Right atrium auricular region (tissue), 2 donors: ENCODE measurements around the gene CLIP1. TPM values are rescaled to one million over a fixed set of nuclear protein-coding genes. Genes with fewer than 3 reads are reported as not detected.
A peak's percentile ranks its signal among the peaks of the same experiment; 100 is the strongest.
"Not testable (repeated sequence)": the region's sequence is repeated elsewhere in the genome, so short reads cannot be mapped to it uniquely, and the experiment has no call there.

ENCODE experiments used
- DNase-seq: peaks from one replicate; pipeline ENCODE4 v3.0.0-alpha.2; 2019; ENCODE audit warnings: low spot score
- H3K27ac ChIP-seq, 2 donors: fragments of 200-600 bp; sonication (generic); 1 replicate in 1 of 2; 2 replicates in 1 of 2; pipeline ENCODE4 v1.5.1; 2016 to 2019
- H3K27me3 ChIP-seq, 2 donors: fragments of 200-600 bp; sonication (generic); one replicate each; pipeline versions ENCODE4 v1.5.1 to v1.6.0; 2017 to 2019
- H3K36me3 ChIP-seq: fragments of 200-600 bp; sonication (generic); one replicate; pipeline ENCODE4 v1.5.1; 2016
- H3K4me1 ChIP-seq, 2 donors: fragments of 200-600 bp; sonication (generic); one replicate each; pipeline versions ENCODE4 v1.5.1 to v1.6.0; 2017 to 2019
- H3K4me3 ChIP-seq, 2 donors: fragments of 200-600 bp; sonication (generic); 1 replicate in 1 of 2; 2 replicates in 1 of 2; pipeline ENCODE4 v1.5.1; 2017 to 2019; ENCODE audit warnings: mild to moderate bottlenecking in 1 of 2, moderate library complexity in 1 of 2
- H3K9me3 ChIP-seq, 2 donors: fragments of 200-600 bp; sonication (generic); one replicate each; pipeline ENCODE4 v1.5.1; 2019
- total RNA-seq, 2 donors: library from RNA; depleted of rRNA; stranded (reverse); fragments of >200 nt; gene quantifications; one replicate each; pipeline ENCODE4 v1.1.0, GENCODE V29; 2016
- TF ChIP-seq, protein P1 (sequence below), 2 donors: fragments of 200-600 bp; sonication (generic); IDR thresholded peaks; one replicate each; pipeline ENCODE4 v1.5.1; 2019; ENCODE audit warnings: antibody characterized with exemption in 2 of 2

CLIP1 gene
- total RNA-seq, 2 donors from 2014 or later, result 91.5 to 153 TPM

DNA sequence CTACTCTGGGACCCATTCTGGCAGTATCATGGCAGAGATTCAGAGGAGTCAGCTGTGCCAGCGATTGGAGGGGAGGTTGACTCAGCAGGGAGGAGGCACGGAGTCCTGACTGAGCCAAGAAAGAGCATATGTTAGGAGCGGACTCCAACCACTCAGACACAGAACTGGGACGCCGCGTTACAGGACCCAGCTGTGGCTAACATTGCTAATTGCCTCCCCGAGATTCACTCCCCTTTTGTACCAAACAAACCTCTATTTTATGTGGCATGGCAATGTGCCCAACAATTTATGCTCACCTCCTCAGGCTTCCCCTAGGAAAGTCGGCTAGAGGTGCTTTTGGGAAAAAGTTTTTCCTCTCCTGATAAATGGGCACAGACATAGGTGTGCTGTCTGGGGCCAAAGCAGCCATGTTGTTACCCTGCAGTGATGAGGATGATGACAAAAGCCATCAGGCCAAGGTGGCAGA is 15.2 kb upstream of the CLIP1 start:
- H3K4me3 ChIP-seq, result no peak overlapping the region
- no peaks in the 10 kb centered on the region for H3K36me3 ChIP-seq
- H3K27ac ChIP-seq, result no peak overlapping the region
- peak; percentile 73 for DNase-seq
- H3K9me3 ChIP-seq, result no peaks in the 10 kb centered on the region
- TF ChIP-seq, protein P1, sequence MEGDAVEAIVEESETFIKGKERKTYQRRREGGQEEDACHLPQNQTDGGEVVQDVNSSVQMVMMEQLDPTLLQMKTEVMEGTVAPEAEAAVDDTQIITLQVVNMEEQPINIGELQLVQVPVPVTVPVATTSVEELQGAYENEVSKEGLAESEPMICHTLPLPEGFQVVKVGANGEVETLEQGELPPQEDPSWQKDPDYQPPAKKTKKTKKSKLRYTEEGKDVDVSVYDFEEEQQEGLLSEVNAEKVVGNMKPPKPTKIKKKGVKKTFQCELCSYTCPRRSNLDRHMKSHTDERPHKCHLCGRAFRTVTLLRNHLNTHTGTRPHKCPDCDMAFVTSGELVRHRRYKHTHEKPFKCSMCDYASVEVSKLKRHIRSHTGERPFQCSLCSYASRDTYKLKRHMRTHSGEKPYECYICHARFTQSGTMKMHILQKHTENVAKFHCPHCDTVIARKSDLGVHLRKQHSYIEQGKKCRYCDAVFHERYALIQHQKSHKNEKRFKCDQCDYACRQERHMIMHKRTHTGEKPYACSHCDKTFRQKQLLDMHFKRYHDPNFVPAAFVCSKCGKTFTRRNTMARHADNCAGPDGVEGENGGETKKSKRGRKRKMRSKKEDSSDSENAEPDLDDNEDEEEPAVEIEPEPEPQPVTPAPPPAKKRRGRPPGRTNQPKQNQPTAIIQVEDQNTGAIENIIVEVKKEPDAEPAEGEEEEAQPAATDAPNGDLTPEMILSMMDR (IDR thresholded peaks at IDR 0.05), result no peak
- no peaks in the 10 kb centered on the region for H3K27me3 ChIP-seq
- H3K4me1 ChIP-seq, result no peaks in the 10 kb centered on the region

DNA sequence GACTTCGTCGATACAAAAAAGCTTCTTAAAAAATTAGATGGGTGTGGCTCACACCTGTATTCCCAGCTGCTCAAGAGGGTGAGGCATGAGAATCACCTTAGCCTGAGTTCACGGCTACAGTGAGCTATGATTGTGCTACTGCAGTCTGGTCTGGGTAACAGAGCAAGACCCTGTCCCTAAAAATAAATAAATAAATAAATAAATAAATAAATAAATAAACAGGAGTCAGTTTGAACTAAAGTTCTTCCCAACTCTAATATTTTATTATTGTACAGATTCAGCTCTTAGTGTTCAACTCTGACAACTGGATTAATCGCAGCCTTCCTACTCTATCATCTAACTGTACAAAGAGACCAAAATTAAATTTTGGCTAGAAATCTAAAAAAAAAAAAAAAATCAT is 12.7 kb upstream of the CLIP1 start:
- TF ChIP-seq, protein P1 (IDR thresholded peaks at IDR 0.05), result no peak

DNA sequence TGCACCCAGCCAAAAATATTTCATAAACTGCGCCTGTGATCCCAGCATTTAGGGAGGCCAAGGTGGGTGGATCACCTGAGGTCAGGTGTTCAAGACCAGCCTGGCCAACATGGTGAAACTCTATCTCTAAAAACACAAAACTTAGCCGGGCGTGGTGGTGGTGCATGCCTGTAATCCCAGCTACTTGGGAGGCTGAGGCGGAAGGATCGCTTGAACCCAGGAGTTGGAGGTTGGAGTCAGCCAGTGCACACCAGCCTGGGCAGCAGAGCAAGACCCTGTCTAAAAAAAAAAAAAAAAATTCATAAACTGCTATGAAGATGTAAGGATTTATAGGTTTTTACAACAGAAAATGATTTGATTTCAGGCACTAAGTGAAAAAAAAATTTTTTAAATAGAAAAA is 6.6 kb upstream of the CLIP1 start:
- not testable (repeated sequence) for H3K9me3 ChIP-seq, H3K36me3 ChIP-seq, H3K4me1 ChIP-seq, DNase-seq, H3K27me3 ChIP-seq, H3K27ac ChIP-seq, H3K4me3 ChIP-seq

More for the DNA sequence above, 12.7 kb upstream of the CLIP1 start:
- no peak overlapping the region for H3K27ac ChIP-seq
- no peak overlapping the region for H3K4me3 ChIP-seq
- H3K27me3 ChIP-seq, result no peaks in the 10 kb centered on the region
- no peaks in the 10 kb centered on the region for H3K9me3 ChIP-seq
- H3K4me1 ChIP-seq, result no peaks in the 10 kb centered on the region
- no peaks in the 10 kb centered on the region for H3K36me3 ChIP-seq
- no peak for DNase-seq

DNA sequence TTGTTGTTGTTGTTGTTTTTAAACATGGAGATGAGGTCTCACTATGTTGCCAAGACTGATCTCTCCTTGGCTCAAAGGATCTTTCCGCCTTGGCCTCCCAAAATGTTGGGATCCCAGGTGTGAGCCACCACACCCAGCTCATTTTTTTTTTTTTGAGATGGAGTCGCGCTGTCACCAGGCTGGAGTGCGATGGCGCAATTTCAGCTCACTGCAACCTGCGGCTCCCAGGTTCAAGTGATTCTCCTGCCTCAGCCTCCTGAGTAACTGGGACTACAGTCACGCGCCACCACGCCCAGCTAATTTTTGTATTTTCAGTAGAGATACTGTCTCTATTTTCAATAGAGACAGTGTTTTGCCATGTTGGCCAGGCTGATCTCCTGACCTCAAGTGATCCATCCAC is 4.9 kb upstream of the CLIP1 start:
- no peak for DNase-seq
- TF ChIP-seq, protein P1 (IDR thresholded peaks at IDR 0.05), result no peak
- Histone ChIP-seq H3K27ac (no peak overlapping the region), H3K4me1 (peaks cover 0 to 11% of the 10 kb centered on the region in 2 donors), H3K4me3 (no peak overlapping the region), H3K9me3 (no peaks in the 10 kb centered on the region), H3K27me3 (no peaks in the 10 kb centered on the region), H3K36me3 (no peaks in the 10 kb centered on the region)

DNA sequence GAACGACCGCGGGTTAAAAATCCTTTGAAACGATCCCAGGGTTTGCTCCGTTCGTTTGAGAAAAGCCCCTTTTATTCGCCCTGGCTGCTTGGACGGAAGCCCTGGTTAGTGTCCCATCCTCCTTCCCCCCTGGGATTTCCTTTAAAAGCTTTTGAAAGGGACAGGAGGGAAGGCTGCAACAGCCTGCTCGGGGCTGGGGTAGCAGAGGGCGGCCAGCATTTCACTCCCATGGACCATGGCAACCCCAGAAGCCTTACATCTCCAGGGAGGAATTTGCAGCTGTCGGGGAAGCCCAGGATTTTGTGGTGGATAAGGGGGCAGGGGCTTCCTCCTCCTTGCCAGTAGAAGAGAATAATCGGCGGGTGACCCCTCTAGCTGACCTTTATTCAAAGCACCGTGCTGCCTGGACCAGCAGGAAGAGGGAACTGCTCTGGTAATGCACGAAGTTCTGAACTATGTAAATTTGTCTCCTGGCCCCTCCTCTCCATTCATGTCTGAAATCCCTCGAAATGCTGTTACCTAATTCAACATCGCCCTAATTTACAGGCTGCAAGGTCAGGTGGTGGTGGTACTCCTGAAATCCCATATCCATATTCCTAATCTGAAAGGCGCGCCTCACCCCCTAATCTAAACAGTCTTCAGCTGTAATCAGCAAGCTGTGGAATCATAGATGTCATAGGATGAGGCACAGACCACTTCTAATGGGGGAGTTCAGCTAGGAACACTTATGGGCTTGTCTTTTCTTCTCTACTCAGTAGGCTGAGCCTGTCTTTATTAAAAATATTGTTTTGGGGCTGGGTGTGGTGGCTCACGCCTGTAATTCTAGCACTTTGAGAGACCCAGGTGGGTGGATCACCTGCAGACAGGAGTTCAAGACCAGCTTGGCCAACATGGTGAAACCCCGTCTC is 1.0 kb upstream of the CLIP1 start:
- Histone ChIP-seq H3K4me1 (peaks cover 0 to 26% of the 10 kb centered on the region in 2 donors), H3K27me3 (no peaks in the 10 kb centered on the region), H3K9me3 (no peaks in the 10 kb centered on the region), H3K27ac (peak overlapping the region; percentile 79 to 83), H3K4me3 (peak overlapping the region; percentile 54 to 95), H3K36me3 (no peaks in the 10 kb centered on the region)
- no peak for DNase-seq
- TF ChIP-seq, protein P1 (IDR thresholded peaks at IDR 0.05), result no peak

DNA sequence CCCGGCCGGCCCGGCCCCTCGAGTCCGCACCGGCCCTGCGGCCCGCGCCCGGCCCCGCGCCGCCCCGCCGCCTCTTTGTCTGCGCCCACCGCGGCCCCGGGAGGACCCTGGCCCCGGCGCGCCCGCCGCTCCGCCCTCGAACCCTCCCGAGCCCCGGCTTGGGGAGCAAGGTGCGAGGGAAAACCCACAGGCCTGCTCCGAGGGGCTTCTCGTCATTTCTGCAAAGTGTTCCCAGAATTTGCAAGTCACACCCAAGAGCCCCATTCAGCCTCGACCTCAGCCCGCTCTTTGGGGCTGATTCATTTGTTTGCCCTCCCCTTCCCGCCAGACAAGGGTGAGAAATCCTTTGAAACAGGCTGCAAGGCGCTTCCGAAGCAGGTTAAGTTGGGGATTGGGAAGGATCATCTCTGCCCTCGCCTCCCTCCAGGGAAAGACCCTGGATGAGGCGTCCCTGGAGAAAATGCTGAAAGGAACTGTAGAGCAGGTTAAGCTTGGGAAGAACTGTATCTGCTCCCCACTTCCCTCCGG is 325 bp upstream of the CLIP1 start:
- H3K27me3 ChIP-seq, result no peaks in the 10 kb centered on the region
- H3K9me3 ChIP-seq, result no peaks in the 10 kb centered on the region
- TF ChIP-seq, protein P1 (IDR thresholded peaks at IDR 0.05), result no peak
- H3K4me1 ChIP-seq, result peaks cover 0 to 26% of the 10 kb centered on the region in 2 donors
- peak overlapping the region; percentile 79 to 83 for H3K27ac ChIP-seq
- DNase-seq, result peak; percentile 65
- peak overlapping the region; percentile 54 to 95 for H3K4me3 ChIP-seq
- no peaks in the 10 kb centered on the region for H3K36me3 ChIP-seq
